Smooth muscle cell (in vitro differentiated cells): ENCODE results near the gene AKT2. TPM values are rescaled to one million over a fixed set of nuclear protein-coding genes. Genes with fewer than 3 reads are reported as not detected.

ENCODE experiments used
- DNase-seq: peaks from one replicate; lab custom pipeline; 2025; ENCODE audit not compliant: unreplicated experiment; lab: John Stamatoyannopoulos, UW
- H2AFZ ChIP-seq: fragments of 200-600 bp; sonication (generic); 2 replicates; pipeline ENCODE4 v1.6.0; 2016; ENCODE audit warnings: antibody characterized with exemption, low read depth, mild to moderate bottlenecking
- H3F3A ChIP-seq: fragments of 200-600 bp; sonication (generic); 2 replicates; pipeline ENCODE4 v1.6.0; 2017; ENCODE audit warnings: antibody characterized with exemption, low read depth
- H3K27ac ChIP-seq: fragments of 200-600 bp; sonication (generic); 2 replicates; pipeline ENCODE4 v1.5.1; 2016; ENCODE audit warnings: low read depth, mild to moderate bottlenecking
- H3K27me3 ChIP-seq: fragments of 200-600 bp; sonication (generic); 2 replicates; pipeline ENCODE4 v1.6.1; 2016; ENCODE audit warnings: low read depth, mild to moderate bottlenecking
- H3K36me3 ChIP-seq: fragments of 200-600 bp; sonication (generic); 2 replicates; pipeline ENCODE4 v1.5.1; 2016; ENCODE audit warnings: low read depth
- H3K4me1 ChIP-seq: fragments of 200-600 bp; sonication (generic); 2 replicates; pipeline ENCODE4 v1.5.1; 2016; ENCODE audit warnings: low read depth
- H3K4me2 ChIP-seq: fragments of 200-600 bp; sonication (generic); 2 replicates; pipeline ENCODE4 v1.6.0; 2016; ENCODE audit warnings: mild to moderate bottlenecking
- H3K4me3 ChIP-seq: fragments of 200-600 bp; sonication (generic); 2 replicates; pipeline ENCODE4 v1.5.1; 2016; ENCODE audit warnings: mild to moderate bottlenecking
- H3K79me2 ChIP-seq: fragments of 200-600 bp; sonication (generic); 2 replicates; pipeline ENCODE4 v1.6.0; 2016; ENCODE audit warnings: low read depth, mild to moderate bottlenecking
- H3K9ac ChIP-seq: fragments of 200-600 bp; sonication (generic); 2 replicates; pipeline ENCODE4 v1.6.0; 2016; ENCODE audit warnings: low read depth
- H3K9me3 ChIP-seq: fragments of 200-600 bp; sonication (generic); replicated peaks from 2 replicates; pipeline ENCODE4 v1.5.1; 2016; ENCODE audit warnings: low read depth
- H4K20me1 ChIP-seq: fragments of 200-600 bp; sonication (generic); 2 replicates; pipeline ENCODE4 v1.6.0; 2016; ENCODE audit warnings: low read depth
- WGBS: methylation state at CpG from one replicate; pipeline ENCODE4 v1.1.7; 2016; ENCODE audit warnings: low lambda C conversion rate; 5-methylcytosine and 5-hydroxymethylcytosine counted together
- polyA plus RNA-seq: library from polyadenylated mRNA; unstranded; fragments of >200 nt; fragmentation: Nextera tagmentation; extraction: Ambion mirVana; gene quantifications from 2 replicates; pipeline ENCODE4 v1.2.1, GENCODE V29; 2016
- total RNA-seq: library from RNA; depleted of rRNA; stranded (reverse); fragments of >200 nt; gene quantifications from 2 replicates; pipeline ENCODE4 v1.2.3, GENCODE V29; 2014
- TF ChIP-seq, protein P1 (sequence below): fragments of 200-600 bp; sonication (generic); IDR thresholded peaks from 2 replicates; pipeline ENCODE4 v1.5.1; 2017; ENCODE audit warnings: borderline replicate concordance, mild to moderate bottlenecking, antibody characterized with exemption; ENCODE audit not compliant: insufficient read depth, poor library complexity, severe bottlenecking

Gene AKT2
- total and polyA plus RNA-seq, 2 experiments from 2014 or later: 26.6 to 62.6 TPM

DNA sequence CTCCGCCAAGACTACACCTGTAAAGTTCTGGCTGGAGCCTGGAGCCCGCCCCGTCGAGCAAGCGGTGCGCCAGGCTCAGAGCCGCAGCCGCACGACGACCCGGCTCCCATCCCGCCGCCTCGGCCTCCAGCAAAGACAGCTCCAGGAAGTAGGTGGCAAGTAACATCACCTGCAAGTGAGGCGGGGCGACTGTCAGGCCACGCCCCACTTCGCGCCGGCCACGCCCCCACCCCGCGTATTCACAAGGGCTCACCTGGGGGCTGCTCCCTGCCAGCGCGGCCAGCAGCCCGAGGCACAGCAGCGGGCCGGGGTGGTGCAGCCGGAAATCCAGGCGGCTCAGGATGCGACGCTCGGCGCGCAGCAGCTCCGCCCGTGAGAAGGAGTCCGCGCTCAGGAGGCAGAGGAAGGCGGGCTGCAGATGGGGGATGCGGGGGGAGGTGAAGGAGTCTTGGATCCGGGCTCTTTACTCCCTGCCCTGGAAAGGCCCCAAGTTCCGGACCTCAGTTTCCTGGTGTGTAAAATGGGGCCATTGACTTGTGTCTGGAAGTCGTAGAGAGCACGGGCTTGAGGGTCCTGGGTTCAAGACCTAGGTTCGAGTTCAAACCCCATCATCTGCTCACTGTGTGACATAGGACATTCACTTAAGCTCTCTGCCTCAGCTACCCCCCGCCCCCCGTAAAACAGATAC is 61.9 kb downstream of the AKT2 start:
- Histone ChIP-seq H2AFZ (no peak overlapping the region), H3K4me1 (no peaks in the 10 kb centered on the region), H3K27me3 (peaks cover 38% of the 10 kb centered on the region), H3K27ac (no peak overlapping the region), H3K9me3 (no peaks in the 10 kb centered on the region), H3K4me3 (no peak overlapping the region), H3K36me3 (no peaks in the 10 kb centered on the region), H3K9ac (no peak overlapping the region), H4K20me1 (no peaks in the 10 kb centered on the region), H3F3A (peaks cover 3% of the 10 kb centered on the region), H3K4me2 (no peak overlapping the region), H3K79me2 (no peaks in the 10 kb centered on the region)
- WGBS: 56% methylated on average over 48 of the region's 48 CpGs
- no peak for DNase-seq
- TF ChIP-seq, protein P1, sequence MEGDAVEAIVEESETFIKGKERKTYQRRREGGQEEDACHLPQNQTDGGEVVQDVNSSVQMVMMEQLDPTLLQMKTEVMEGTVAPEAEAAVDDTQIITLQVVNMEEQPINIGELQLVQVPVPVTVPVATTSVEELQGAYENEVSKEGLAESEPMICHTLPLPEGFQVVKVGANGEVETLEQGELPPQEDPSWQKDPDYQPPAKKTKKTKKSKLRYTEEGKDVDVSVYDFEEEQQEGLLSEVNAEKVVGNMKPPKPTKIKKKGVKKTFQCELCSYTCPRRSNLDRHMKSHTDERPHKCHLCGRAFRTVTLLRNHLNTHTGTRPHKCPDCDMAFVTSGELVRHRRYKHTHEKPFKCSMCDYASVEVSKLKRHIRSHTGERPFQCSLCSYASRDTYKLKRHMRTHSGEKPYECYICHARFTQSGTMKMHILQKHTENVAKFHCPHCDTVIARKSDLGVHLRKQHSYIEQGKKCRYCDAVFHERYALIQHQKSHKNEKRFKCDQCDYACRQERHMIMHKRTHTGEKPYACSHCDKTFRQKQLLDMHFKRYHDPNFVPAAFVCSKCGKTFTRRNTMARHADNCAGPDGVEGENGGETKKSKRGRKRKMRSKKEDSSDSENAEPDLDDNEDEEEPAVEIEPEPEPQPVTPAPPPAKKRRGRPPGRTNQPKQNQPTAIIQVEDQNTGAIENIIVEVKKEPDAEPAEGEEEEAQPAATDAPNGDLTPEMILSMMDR: no peak

DNA sequence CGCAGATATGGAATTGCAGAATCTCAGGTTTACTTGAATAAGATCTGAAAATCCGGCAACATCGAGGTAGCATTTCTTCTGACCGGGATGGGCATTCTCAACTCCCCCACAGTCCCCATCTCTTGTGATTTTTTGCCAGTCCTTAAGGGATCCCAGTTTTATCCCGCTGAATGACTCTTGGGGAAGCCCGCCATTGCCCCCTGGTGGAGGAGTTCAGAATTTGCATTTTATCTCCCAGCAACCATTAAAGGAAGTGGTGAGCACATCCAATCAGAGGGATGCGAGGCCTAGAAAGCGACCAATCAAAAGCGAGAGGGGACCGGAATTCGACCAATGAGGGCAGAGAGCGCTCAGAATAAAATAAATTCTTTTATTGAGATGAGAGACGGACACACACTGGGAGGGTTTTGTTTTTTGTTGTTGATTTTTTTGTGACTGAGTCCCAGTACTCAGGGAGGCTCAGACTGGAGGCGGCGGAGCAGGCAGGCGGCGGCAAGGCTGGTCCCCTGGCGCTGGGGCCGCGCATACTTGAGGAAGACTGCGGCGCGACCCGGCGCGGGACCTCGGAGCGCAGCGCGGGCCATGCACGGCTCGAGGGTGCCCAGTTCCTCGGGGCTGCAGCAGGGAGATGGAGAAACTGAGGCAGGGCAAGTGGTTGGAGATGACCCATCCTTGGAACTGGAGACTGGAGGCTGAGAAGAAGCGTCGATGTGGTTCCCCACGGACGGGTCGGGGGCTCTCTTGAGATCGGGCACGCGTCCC is 63.1 kb downstream of the AKT2 start:
- peak; percentile 32 for DNase-seq
- TF ChIP-seq, protein P1: peak; percentile 89
- Histone ChIP-seq H3K36me3 (no peaks in the 10 kb centered on the region), H3K27me3 (peaks cover 50% of the 10 kb centered on the region), H3K4me1 (no peaks in the 10 kb centered on the region), H3K27ac (no peak overlapping the region), H2AFZ (no peak overlapping the region), H3K9ac (no peak overlapping the region), H4K20me1 (no peaks in the 10 kb centered on the region), H3K4me2 (no peak overlapping the region), H3K9me3 (no peaks in the 10 kb centered on the region), H3K4me3 (no peak overlapping the region), H3K79me2 (no peaks in the 10 kb centered on the region), H3F3A (peaks cover 3% of the 10 kb centered on the region)
- WGBS: 76% methylated on average over 41 of the region's 41 CpGs

DNA sequence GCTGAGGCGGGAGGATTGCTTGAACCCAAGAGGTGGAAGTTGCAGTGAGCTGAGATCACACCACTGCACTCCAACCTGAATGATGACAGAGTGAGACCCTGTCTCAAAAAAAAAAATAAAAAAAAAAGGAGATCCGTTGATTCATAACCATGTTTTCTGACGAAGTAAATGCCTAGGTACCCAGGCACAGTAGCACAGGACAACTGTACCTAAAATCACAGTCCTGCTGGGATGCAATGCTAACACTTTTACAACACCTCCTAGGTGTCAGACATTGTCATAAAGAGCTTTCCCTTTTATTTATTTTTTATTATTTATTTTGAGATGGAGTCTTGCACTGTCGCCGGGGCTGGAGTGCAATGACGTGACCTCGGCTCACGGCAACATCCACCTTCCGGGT is 64.5 kb downstream of the AKT2 start:
- Histone ChIP-seq H3K4me3 (no peak overlapping the region), H3K36me3 (no peaks in the 10 kb centered on the region), H3K4me2 (no peak overlapping the region), H3K27me3 (peaks cover 50% of the 10 kb centered on the region), H3K9me3 (no peaks in the 10 kb centered on the region), H3K27ac (no peak overlapping the region), H3K4me1 (no peaks in the 10 kb centered on the region), H3K79me2 (no peaks in the 10 kb centered on the region), H4K20me1 (no peaks in the 10 kb centered on the region), H2AFZ (no peak overlapping the region), H3K9ac (no peak overlapping the region), H3F3A (peaks cover 3% of the 10 kb centered on the region)
- DNase-seq: no peak
- TF ChIP-seq, protein P1: no peak
- 94% methylated on average over 9 of the region's 9 CpGs for WGBS
